SKM-1 treated with dmso at 0.1 percent for 144 hours (cell line): ENCODE results near the gene RRAD.
A peak's percentile ranks its signal among the peaks of the same experiment; 100 is the strongest.

Source experiments
- DNase-seq: peaks from one replicate; lab custom pipeline; 2025; ENCODE audit not compliant: unreplicated experiment; lab: John Stamatoyannopoulos, UW

The RRAD gene

DNA sequence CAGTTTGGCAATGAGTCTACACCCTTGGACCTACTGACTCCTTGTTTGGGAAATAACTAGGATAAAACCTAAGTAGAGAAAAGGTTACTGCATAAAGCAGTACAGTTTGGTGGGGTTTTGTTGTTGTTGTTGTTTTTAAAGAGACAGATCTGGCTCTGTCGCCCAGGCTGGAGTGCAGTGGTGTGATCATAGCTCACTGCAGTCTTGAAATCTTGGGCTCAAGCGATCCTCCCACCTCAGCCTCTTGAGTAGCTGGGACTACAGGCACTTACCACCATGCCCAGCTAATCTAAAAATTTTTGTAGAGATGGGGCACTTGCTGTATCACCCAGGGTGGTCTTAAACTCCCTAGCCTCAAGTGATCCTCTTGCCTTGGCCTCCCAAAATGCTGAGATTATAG is 43.8 kb downstream of the RRAD start:
- no peak for DNase-seq

DNA sequence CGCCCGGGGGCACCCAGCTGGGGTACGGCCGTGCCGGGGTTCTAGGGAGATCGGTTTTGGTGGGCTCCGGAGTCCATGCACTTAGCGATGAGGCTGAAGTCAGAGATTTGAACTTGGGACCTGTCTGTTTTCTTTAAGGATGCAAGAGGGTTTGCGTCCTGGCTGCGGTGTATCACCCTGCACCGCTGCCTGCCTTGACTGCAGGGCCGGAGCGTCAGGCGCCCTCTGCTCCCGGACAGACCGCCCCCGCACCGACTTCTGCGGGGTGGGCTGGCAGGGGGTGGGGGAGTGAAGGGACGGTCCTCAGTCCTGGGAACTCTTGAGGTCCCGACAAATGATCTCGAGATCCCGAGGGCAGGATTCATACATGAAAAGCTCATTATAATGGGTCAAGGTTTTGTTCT is 44.3 kb downstream of the RRAD start:
- DNase-seq: no peak

GRCh38 chr16:66880288-66881013 is 44.9 kb downstream of the RRAD start, which contains the start of gene PDP2:
Gene PDP2, plus strand, starts transcription at chr16:66880515. Its CDS starts 3,770 bp downstream, at chr16:66884285.
- peak; percentile 81 for DNase-seq

GRCh38 chr16:66878067-66878466 is 47.3 kb downstream of the RRAD start:
- DNase-seq: peak; percentile 74

DNA sequence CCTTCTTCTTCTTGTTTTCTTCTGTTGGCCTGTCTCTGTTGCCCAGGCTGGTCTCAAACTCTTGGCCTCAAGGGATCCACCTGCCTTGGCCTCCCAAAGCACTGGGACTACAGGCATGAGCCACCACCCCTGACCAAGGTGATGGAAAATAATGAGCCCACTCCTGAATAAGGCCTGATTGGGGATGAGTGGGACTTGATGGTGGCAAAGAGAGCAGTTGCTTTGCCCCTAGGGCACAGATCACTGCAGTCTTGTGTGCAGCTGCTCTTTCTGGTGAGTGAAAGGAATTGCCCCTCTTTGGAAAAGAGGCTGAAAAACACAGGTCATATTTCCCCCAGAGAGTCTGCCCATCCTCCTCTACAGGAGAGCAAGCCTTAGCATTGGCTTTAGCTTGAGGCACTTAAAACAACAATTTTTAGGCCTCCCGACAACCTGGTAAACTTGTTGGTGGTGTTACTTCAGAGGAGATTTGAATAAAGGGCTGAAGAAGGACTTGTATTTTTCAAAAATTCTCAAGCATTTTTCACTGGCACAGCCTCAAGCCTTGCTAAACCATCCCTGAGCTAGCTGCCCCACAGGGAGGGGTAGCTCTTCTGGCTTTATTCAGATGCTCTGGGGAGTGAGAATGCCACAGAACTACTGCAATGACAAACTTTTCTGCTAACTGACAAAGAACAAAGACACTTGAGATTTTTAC is 51.1 kb downstream of the RRAD start:
- DNase-seq: no peak

DNA sequence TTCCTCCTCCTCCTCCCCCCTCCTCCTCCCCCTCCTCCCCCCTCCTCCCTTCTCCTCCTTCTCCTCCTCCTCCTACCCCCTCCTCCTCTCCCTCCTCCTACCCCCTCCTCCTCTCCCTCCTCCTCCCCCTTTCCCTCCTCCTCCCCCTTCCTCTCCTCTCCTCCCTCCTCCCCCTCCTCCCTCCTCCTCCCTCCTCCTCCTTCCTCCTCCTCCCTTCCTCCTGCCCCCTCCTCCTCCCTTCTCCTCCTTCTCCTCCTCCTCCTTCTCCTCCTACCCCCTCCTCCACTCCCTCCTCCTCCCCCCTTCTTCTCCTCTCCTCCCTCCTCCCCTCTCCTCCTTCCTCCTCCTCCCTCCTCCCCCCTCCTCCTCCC is 51.7 kb downstream of the RRAD start:
- no peak for DNase-seq

- DNase-seq: peak; percentile 100
These were observed 52.2 kb downstream of the RRAD start for GRCh38 chr16:66872943-66873684.

DNA sequence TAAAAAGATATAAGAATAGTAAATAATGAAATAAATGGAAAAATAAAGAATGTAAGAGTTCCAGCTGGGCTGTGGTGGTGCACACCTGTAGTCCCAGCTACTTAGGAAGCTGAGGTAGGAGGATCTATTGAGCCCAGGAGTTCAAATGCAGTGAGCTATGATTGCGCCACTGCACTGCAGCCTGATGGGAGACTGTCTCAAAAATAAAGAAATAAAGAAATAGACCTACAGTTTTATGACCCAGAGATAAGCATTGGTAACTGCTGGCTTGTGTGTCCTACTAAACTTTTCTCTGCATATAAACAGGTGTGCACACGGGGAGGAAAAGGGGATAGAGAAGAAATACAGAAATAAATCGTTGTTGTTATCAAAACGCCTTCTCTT is 52.8 kb downstream of the RRAD start:
- no peak for DNase-seq

DNA sequence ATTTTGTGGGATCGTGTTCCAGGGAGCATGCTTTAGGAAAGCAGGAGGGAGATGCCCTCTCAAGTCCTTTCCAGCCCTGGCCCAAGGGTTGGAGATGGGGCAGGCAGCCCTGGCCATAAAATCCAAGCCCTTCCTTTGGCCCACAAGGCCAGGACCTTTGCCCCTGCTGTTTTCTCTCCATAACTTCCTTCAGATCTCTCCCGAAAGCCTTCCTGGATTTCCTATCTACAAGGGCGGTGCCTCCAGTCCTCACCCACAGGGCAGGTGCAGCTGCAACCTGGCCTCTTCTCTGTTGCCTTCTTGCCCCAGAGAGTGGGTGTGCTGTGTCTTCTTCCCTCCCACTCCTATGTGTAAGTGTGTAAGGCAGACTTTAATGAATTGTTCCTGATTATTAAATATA is 53.5 kb downstream of the RRAD start:
- no peak for DNase-seq
